Keratinocyte (primary cell): ENCODE results near the gene TRIM38.

Source experiments
- CTCF ChIP-seq, 3 experiments: IDR thresholded peaks in 1 of 3; conservative IDR thresholded peaks in 1 of 3; optimal IDR thresholded peaks in 1 of 3; 2 replicates in 2 of 3; 3 replicates in 1 of 3; pipeline versions ENCODE3 to v1.5.1; 2011; ENCODE audit warnings: low read length in 3 of 3, mild to moderate bottlenecking in 3 of 3, moderate library complexity in 2 of 3, control low read depth in 1 of 3, inconsistent platforms in 1 of 3; ENCODE audit not compliant: insufficient read depth in 2 of 3; ENCODE audit errors: extremely low read depth in 1 of 3
- EZH2 ChIP-seq: IDR thresholded peaks from one replicate; pipeline ENCODE4 v1.6.1; 2012; ENCODE audit warnings: inconsistent platforms, mild to moderate bottlenecking, low read length, moderate library complexity

- no peak for TF ChIP-seq EZH2
- TF ChIP-seq CTCF (optimal IDR thresholded peaks at IDR 0.05 in 1 of 3, IDR thresholded peaks at IDR 0.05 in 1 of 3, conservative IDR thresholded peaks at IDR 0.05 in 1 of 3; ENCODE audit: extremely low read depth in 1 of 3, insufficient read depth in 2 of 3, low read length in 3 of 3): no peak
Measured at GRCh38 chr6:26022737-26023136, 60.1 kb downstream of the TRIM38 start.
